Breast epithelium (tissue), 3 donors: ENCODE data around the gene SQSTM1.

Source experiments
- POLR2A ChIP-seq: fragments of 450-650 bp; IDR thresholded peaks from one replicate; pipeline ENCODE4 v1.6.1; 2016; ENCODE audit warnings: antibody characterized with exemption, mild to moderate bottlenecking, moderate library complexity
- POLR2AphosphoS5 ChIP-seq, 3 donors: sonication (generic); formaldehyde crosslinking; IDR thresholded peaks; one replicate each; pipeline ENCODE4 v1.6.1; 2017; ENCODE audit warnings: antibody characterized with exemption in 3 of 3
- TF ChIP-seq, protein P1 (sequence below), 3 donors: fragments of 450-650 bp; IDR thresholded peaks; one replicate each; pipeline ENCODE4 v1.5.1; 2016 to 2017; ENCODE audit warnings: antibody characterized with exemption in 3 of 3, mild to moderate bottlenecking in 3 of 3, moderate library complexity in 3 of 3

DNA sequence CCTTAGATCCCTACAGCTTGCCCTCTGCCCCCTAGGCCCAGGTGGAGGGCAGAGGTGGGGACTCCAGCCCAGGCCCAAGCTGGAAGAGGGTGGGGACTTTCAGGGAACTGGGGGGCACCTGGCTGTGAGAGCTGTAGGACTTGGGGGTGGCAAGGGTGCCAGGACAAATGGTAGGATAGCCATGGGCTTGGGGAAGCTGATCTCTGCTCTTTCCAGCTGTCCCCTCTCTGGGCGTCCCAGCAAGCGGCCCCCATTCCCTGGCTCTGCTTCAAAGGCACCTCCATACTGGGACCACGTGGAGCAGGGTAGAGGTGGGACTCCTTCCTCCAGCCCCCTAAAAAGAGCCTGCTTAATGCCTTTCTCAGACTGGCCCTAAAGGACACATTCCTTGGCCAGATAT is 26.5 kb upstream of the SQSTM1 start:
- TF ChIP-seq, protein P1, sequence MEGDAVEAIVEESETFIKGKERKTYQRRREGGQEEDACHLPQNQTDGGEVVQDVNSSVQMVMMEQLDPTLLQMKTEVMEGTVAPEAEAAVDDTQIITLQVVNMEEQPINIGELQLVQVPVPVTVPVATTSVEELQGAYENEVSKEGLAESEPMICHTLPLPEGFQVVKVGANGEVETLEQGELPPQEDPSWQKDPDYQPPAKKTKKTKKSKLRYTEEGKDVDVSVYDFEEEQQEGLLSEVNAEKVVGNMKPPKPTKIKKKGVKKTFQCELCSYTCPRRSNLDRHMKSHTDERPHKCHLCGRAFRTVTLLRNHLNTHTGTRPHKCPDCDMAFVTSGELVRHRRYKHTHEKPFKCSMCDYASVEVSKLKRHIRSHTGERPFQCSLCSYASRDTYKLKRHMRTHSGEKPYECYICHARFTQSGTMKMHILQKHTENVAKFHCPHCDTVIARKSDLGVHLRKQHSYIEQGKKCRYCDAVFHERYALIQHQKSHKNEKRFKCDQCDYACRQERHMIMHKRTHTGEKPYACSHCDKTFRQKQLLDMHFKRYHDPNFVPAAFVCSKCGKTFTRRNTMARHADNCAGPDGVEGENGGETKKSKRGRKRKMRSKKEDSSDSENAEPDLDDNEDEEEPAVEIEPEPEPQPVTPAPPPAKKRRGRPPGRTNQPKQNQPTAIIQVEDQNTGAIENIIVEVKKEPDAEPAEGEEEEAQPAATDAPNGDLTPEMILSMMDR (IDR thresholded peaks at IDR 0.05), result no peak
- TF ChIP-seq POLR2A (no peak), POLR2AphosphoS5 (IDR thresholded peaks at IDR 0.05) (no peak)
